Panc1 (cell line): ENCODE data around the gene PDPN.

ENCODE experiments used
- SIN3A ChIP-seq: IDR thresholded peaks from 2 replicates; pipeline ENCODE4 v1.6.1; 2012; ENCODE audit warnings: low read depth, mild to moderate bottlenecking, low read length, moderate library complexity, borderline replicate concordance; ENCODE audit not compliant: insufficient read depth
- TF ChIP-seq, protein P1 (sequence below): fragments of 450-650 bp; IDR thresholded peaks from 2 replicates; pipeline ENCODE4 v1.5.1; 2017; ENCODE audit warnings: mild to moderate bottlenecking

DNA sequence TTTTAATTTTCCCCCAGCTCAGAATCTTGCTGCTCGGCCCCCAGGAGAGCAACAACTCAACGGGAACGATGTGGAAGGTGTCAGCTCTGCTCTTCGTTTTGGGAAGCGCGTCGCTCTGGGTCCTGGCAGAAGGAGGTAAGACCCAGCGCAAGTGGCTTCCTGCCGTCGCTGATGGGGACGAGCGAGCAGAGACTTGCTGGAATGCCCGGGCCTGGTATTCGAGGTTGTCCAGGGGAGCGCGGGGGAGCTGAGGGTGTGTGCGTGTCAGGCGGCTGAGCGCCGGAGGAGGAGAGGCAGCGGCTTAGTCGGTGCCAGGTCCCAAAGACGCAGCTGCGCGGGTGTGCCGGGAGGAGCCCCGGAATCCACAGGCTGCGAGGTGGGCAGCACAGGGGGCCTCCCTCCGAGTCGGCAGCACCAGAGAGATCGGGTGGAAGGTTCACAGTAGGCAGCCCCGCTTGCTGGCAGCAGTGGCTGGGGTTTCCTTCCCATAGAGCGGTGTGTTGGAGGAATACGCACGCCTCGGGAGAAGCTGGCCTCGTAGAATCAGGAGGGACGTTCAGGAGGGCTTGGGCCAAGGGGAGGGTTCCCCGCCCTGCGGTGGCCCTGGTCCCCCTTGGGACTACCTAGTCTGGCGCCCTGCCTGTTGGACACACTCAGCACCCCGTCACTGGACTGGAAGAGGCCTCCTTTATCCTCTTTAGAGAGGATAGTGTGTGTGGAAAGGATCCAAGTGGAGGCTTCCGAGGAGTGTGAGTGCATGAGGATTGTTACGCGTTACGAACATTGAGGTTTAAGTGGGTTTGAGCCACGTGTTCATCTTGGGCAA is 547 bp downstream of the PDPN start:
- TF ChIP-seq, protein P1, sequence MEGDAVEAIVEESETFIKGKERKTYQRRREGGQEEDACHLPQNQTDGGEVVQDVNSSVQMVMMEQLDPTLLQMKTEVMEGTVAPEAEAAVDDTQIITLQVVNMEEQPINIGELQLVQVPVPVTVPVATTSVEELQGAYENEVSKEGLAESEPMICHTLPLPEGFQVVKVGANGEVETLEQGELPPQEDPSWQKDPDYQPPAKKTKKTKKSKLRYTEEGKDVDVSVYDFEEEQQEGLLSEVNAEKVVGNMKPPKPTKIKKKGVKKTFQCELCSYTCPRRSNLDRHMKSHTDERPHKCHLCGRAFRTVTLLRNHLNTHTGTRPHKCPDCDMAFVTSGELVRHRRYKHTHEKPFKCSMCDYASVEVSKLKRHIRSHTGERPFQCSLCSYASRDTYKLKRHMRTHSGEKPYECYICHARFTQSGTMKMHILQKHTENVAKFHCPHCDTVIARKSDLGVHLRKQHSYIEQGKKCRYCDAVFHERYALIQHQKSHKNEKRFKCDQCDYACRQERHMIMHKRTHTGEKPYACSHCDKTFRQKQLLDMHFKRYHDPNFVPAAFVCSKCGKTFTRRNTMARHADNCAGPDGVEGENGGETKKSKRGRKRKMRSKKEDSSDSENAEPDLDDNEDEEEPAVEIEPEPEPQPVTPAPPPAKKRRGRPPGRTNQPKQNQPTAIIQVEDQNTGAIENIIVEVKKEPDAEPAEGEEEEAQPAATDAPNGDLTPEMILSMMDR, result no peak
- no peak for TF ChIP-seq SIN3A
